Glomerular endothelial cell (primary cell): Measurements from ENCODE around the gene APCDD1. TPM values are rescaled to one million over a fixed set of nuclear protein-coding genes. Genes with fewer than 3 reads are reported as not detected.
"Not testable (repeated sequence)": the region's sequence is repeated elsewhere in the genome, so short reads cannot be mapped to it uniquely, and the experiment has no call there.

ENCODE experiments used
- DNase-seq: peaks from one replicate; pipeline ENCODE4 v3.0.0-alpha.2; 2011; ENCODE audit warnings: low read depth, low spot score; ENCODE audit errors: extremely low read depth
- total RNA-seq: library from RNA; depleted of rRNA; stranded (reverse); fragments of >200 nt; gene quantifications from 2 replicates; pipeline ENCODE4 v1.2.3, GENCODE V29; 2015

The APCDD1 gene
- total RNA-seq, 1 donor from 2014 or later, result 0.12 TPM

DNA sequence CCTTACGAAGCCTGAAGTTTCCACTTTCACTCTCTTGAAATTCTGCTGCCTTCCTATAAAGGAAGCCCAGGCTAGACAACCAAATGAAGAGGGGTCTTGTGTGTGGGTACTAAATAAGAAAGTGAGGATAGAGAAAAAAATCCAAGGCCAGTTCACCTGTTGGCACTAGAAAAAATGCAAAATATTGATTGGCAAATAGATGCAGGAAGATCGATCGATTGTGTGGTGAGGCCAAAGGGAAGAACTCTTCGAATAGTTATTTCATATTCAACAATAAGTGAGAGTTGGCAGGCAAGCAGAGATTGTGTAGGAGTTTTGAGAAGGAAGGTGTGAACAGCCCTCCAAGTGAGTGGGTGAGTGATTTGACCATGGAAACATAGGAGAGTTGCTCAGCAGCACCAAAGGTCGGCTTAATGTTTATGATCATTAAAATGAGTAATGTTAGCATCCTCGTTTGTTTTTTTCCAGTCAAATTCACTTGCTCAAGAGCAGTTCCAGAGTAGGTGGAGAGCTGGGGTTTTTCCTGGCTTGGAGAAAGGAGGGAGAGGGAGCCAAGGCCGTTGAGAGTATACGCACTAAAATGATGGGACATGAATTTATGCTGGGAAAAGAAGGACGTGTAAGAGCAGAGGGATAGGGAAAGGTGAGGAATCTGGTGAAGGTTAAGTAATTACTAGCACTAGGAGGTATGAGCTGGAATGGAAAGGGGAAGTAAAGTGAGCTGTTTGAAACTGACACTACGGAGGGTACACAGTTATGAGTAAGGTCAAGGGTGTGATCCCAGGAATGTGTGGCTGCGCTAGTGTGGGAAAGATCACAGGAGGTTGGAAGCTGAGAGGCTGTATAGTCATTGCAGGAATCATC lies 70.3 kb downstream of the APCDD1 start:
- DNase-seq, result no peak

- DNase-seq, result no peak
These were observed 70.9 kb downstream of the APCDD1 start for GRCh38 chr18:10525371-10525691.

DNA sequence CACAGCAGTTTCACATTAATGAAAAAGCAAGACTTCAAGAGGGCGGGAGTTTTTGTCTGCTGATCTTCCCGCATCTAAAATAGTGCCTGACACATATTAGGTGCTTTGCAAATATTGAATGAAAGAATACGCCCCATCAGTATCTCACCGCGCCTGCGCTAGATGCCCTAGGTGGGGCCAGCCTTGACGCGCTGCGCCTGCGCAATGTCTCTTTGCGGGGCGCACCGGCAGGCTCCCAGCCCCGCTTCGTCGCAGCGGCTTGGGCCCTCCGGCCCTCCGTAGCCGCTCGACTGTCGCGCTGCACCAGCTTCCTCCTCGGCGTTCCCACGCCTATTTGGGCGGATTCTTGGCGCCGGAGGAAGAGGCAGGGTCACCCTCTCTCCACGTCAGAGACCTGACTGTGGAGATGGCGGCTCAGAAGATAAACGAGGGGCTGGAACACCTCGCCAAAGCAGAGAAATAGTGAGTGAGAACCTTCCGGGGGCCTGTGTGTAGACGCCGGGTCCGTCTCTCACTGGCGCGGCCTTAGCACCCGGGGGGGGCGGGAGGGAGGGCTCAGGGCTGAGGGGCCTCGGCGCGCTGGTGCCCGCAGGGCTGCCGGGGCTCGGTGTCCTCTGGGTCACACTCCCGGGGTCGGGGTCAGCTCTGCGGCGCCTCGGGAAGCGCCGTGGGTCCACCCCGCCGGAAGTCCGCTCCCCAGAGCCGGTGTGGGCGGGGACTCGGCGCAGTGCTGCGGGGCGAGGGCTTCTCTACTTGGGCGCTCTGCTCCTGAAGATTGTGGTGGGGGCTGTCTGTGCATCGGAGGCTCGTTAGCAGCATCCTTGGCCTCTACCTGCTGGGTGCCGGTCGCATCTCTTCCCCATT lies 71.5 kb downstream of the APCDD1 start, which contains the start of gene NAPG:
NAPG (plus strand) TSS at position 331 of the 864 bp plus-strand sequence; CDS start at position 407, 76 bp downstream.
- peak; percentile 44 for DNase-seq

- DNase-seq, result no peak
These were observed 72.1 kb downstream of the APCDD1 start for GRCh38 chr18:10526561-10526949.

- no peak for DNase-seq
These were observed 74.0 kb downstream of the APCDD1 start for GRCh38 chr18:10528439-10528838.

DNA sequence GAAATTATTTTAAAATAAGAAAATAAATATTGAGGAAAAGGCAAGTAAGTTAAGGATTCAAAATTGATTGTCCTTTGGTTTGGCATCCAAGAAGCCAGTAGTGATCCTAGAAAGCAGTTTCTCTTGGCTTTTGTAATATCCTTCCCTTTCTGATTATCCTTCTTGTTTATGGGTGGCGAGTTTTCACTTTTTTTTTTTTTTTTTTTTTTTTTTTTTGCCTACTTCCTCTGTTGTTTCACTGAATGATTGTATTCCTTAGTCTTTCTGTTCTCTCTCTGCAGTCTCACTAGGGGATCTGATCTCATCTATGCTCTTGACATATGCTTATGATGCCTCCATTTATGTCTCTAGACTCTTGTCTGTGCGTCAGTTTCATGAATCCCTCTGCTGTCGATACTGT lies 75.6 kb downstream of the APCDD1 start:
- no peak for DNase-seq

GRCh38 chr18:10530852-10531251 lies 76.4 kb downstream of the APCDD1 start:
- no peak for DNase-seq

- no peak for DNase-seq
These were observed 78.7 kb downstream of the APCDD1 start for GRCh38 chr18:10533111-10533510.

DNA sequence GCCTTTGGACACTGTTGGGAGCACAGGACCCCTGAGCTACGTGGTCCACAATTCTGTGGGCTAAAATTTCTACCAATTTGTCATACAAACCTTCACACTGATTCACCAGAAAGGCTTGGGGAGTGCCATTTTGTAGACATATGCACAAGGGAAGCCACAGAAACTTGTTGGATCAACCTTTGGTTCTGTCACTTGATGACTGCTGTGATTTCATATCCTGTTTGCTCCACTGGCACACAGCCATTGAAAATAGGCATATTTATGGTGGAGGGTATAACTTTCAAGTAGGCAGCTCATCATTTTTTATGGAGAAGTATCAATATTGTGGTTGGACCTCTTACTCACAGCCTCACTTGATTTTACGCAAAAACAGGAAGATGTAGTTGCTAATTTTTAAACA lies 81.8 kb downstream of the APCDD1 start:
- no peak for DNase-seq

DNA sequence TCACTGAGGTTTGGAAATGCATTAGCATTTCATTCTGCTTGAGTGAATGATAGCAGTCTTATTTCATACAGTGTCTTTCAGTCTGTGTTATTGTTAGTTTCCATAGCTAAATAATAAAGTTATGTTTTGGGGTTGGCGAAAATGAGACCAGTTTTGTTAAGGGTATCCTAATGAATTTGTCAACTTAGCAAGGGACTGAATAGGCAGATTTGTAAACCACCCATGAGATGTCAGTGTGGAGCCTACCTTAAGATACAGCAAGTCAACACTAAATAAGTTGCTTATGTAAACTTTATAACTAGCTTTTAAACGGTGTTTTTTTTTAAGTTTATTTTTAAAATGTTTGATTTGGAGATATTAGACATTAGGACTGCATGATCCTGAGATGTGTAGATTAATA lies 83.3 kb downstream of the APCDD1 start:
- DNase-seq, result no peak

GRCh38 chr18:10539124-10539523 lies 84.7 kb downstream of the APCDD1 start:
- DNase-seq, result not testable (repeated sequence)

Other genes starting within 250 kb of the APCDD1 start
- 15.6 and 27.7 TPM in 2 replicates for gene NAPG, start 71.4 kb downstream of the APCDD1 start, total RNA-seq